Osteoblast (primary cell): ENCODE results near the gene JAG2. TPM values are rescaled to one million over a fixed set of nuclear protein-coding genes. Genes with fewer than 3 reads are reported as not detected.

Source experiments
- DNase-seq: peaks from one replicate; pipeline ENCODE4 v3.0.0; 2011; ENCODE audit warnings: low spot score, mixed read lengths; ENCODE audit not compliant: insufficient read length; ENCODE audit errors: missing footprints
- H2AFZ ChIP-seq: 2 replicates; pipeline ENCODE4 v1.6.0; 2011; ENCODE audit warnings: mild to moderate bottlenecking, low read length
- H3K27ac ChIP-seq: 2 replicates; pipeline ENCODE4 v1.5.1; 2011; ENCODE audit warnings: mild to moderate bottlenecking, low read depth, low read length, moderate library complexity
- H3K27me3 ChIP-seq: 2 replicates; pipeline ENCODE4 v1.6.0; 2012; ENCODE audit warnings: mild to moderate bottlenecking, control low read depth, inconsistent platforms, low read length, moderate library complexity; ENCODE audit not compliant: insufficient read depth
- H3K36me3 ChIP-seq: 2 replicates; pipeline ENCODE4 v1.5.1; 2011; ENCODE audit warnings: mild to moderate bottlenecking, low read length, control low read depth, moderate library complexity; ENCODE audit not compliant: insufficient read depth
- H3K4me1 ChIP-seq: 2 replicates; pipeline ENCODE4 v1.5.1; 2011; ENCODE audit warnings: mild to moderate bottlenecking, low read length, control low read depth, moderate library complexity; ENCODE audit not compliant: insufficient read depth
- H3K4me2 ChIP-seq: 2 replicates; pipeline ENCODE4 v1.6.0; 2011; ENCODE audit warnings: mild to moderate bottlenecking, low read length; ENCODE audit not compliant: insufficient read depth
- H3K4me3 ChIP-seq: fragments of 200-600 bp; sonication (generic); 3 replicates; pipeline ENCODE4 v1.5.1; 2012; ENCODE audit warnings: mild to moderate bottlenecking, low read length, inconsistent platforms; ENCODE audit not compliant: insufficient read depth
- H3K79me2 ChIP-seq: 2 replicates; pipeline ENCODE4 v1.6.0; 2012; ENCODE audit warnings: mild to moderate bottlenecking, low read length, control low read depth, inconsistent platforms; ENCODE audit not compliant: insufficient read depth
- H3K9me3 ChIP-seq: 2 replicates; pipeline ENCODE4 v1.5.1; 2011; ENCODE audit warnings: low read depth, low read length, control low read depth
- H4K20me1 ChIP-seq: 2 replicates; pipeline ENCODE4 v1.6.0; 2012; ENCODE audit warnings: mild to moderate bottlenecking, low read length, control low read depth; ENCODE audit not compliant: insufficient read depth
- CTCF ChIP-seq: IDR thresholded peaks from 2 replicates; pipeline ENCODE4 v1.5.1; 2011; ENCODE audit warnings: mild to moderate bottlenecking, low read depth, low read length, moderate library complexity; ENCODE audit errors: extremely low read depth
- total RNA-seq: library from RNA; depleted of rRNA; stranded (reverse); fragments of >200 nt; gene quantifications from 2 replicates; pipeline ENCODE4 v1.2.3, GENCODE V29; 2012

Gene JAG2
- total RNA-seq, 1 donor = 3.3 TPM

GRCh38 chr14:105155071-105155651 lies 13.4 kb downstream of the JAG2 start:
- Histone ChIP-seq H3K4me2 (no peak overlapping the region), H4K20me1 (no peaks in the 10 kb centered on the region), H3K27me3 (no peaks in the 10 kb centered on the region), H3K36me3 (no peaks in the 10 kb centered on the region), H3K27ac (no peak overlapping the region), H3K4me3 (no peak overlapping the region), H3K9me3 (no peaks in the 10 kb centered on the region), H3K79me2 (no peaks in the 10 kb centered on the region), H2AFZ (no peak overlapping the region), H3K4me1 (no peaks in the 10 kb centered on the region)
- no peak for TF ChIP-seq CTCF
- peak; percentile 89 for DNase-seq

- Histone ChIP-seq H3K36me3 (no peaks in the 10 kb centered on the region), H3K4me2 (no peak overlapping the region)
- DNase-seq = peak; percentile 94
These were observed 14.1 kb downstream of the JAG2 start for GRCh38 chr14:105154476-105154871.

GRCh38 chr14:105153739-105154475 lies 14.7 kb downstream of the JAG2 start:
- Histone ChIP-seq H3K4me3 (no peak overlapping the region), H3K27me3 (no peaks in the 10 kb centered on the region), H4K20me1 (no peaks in the 10 kb centered on the region), H3K79me2 (no peaks in the 10 kb centered on the region), H2AFZ (no peak overlapping the region), H3K4me1 (no peaks in the 10 kb centered on the region), H3K4me2 (no peak overlapping the region), H3K9me3 (no peaks in the 10 kb centered on the region), H3K36me3 (no peaks in the 10 kb centered on the region), H3K27ac (no peak overlapping the region)
- TF ChIP-seq CTCF = no peak
- DNase-seq = no peak

More at GRCh38 chr14:105154476-105154871, 14.1 kb downstream of the JAG2 start:
- H3K27me3 ChIP-seq = no peaks in the 10 kb centered on the region
- no peaks in the 10 kb centered on the region for H4K20me1 ChIP-seq
- H2AFZ ChIP-seq = no peak overlapping the region
- no peaks in the 10 kb centered on the region for H3K9me3 ChIP-seq
- no peaks in the 10 kb centered on the region for H3K79me2 ChIP-seq
- no peak overlapping the region for H3K4me3 ChIP-seq
- H3K4me1 ChIP-seq = no peaks in the 10 kb centered on the region
- no peak for TF ChIP-seq CTCF
- H3K27ac ChIP-seq = no peak overlapping the region

GRCh38 chr14:105153331-105153731 lies 15.2 kb downstream of the JAG2 start:
- no peaks in the 10 kb centered on the region for H3K9me3 ChIP-seq
- H3K4me3 ChIP-seq = no peak overlapping the region
- no peaks in the 10 kb centered on the region for H4K20me1 ChIP-seq
- DNase-seq = peak; percentile 92
- no peak overlapping the region for H3K27ac ChIP-seq
- no peak for TF ChIP-seq CTCF
- H3K79me2 ChIP-seq = no peaks in the 10 kb centered on the region
- no peaks in the 10 kb centered on the region for H3K27me3 ChIP-seq
- no peaks in the 10 kb centered on the region for H3K36me3 ChIP-seq
- H2AFZ ChIP-seq = no peak overlapping the region
- H3K4me1 ChIP-seq = no peaks in the 10 kb centered on the region
- H3K4me2 ChIP-seq = no peak overlapping the region
